Camera-type eye (tissue), 1 donor: ENCODE results near the gene PCDHA8. TPM values are rescaled to one million over a fixed set of nuclear protein-coding genes. Genes with fewer than 3 reads are reported as not detected.

Source experiments
- total RNA-seq: library from RNA; depleted of rRNA; stranded (reverse); fragments of >200 nt; gene quantifications from one replicate; pipeline ENCODE4 v1.2.3, GENCODE V29; 2014

Gene PCDHA8
- total RNA-seq, 1 donor from 2014 or later, result 3.6 TPM

Other genes starting within 250 kb of the PCDHA8 start
- 22.0 TPM for gene CD14, start 208.0 kb upstream of the PCDHA8 start, total RNA-seq
- gene TMCO6, start 201.7 kb upstream of the PCDHA8 start, total RNA-seq, result 54.8 TPM
- gene NDUFA2, start 193.6 kb upstream of the PCDHA8 start, total RNA-seq, result 31.1 TPM
- 134 TPM for gene IK, start 193.4 kb upstream of the PCDHA8 start, total RNA-seq
- gene WDR55, start 176.3 kb upstream of the PCDHA8 start, total RNA-seq, result 16.2 TPM
- gene DND1, start 167.6 kb upstream of the PCDHA8 start, total RNA-seq, result 0.60 TPM
- 45.3 TPM for gene HARS1, start 149.8 kb upstream of the PCDHA8 start, total RNA-seq
- 35.0 TPM for gene HARS2, start 149.7 kb upstream of the PCDHA8 start, total RNA-seq
- 37.4 TPM for gene ZMAT2, start 140.7 kb upstream of the PCDHA8 start, total RNA-seq
- 0.71 TPM for gene PCDHA1, start 55.0 kb upstream of the PCDHA8 start, total RNA-seq
- gene PCDHA2, start 46.3 kb upstream of the PCDHA8 start, total RNA-seq, result 2.4 TPM
- gene PCDHA3, start 40.1 kb upstream of the PCDHA8 start, total RNA-seq, result 4.6 TPM
- 7.1 TPM for gene PCDHA4, start 34.1 kb upstream of the PCDHA8 start, total RNA-seq
- gene PCDHA5, start 19.6 kb upstream of the PCDHA8 start, total RNA-seq, result 2.9 TPM
- gene PCDHA6, start 13.2 kb upstream of the PCDHA8 start, total RNA-seq, result 5.6 TPM
- 3.6 TPM for gene PCDHA7, start 6.9 kb upstream of the PCDHA8 start, total RNA-seq
- gene PCDHA9, start 7.2 kb downstream of the PCDHA8 start, total RNA-seq, result 4.6 TPM
- 4.6 TPM for gene PCDHA10, start 14.7 kb downstream of the PCDHA8 start, total RNA-seq
- gene PCDHA11, start 27.8 kb downstream of the PCDHA8 start, total RNA-seq, result 8.9 TPM
- 5.1 TPM for gene PCDHA12, start 34.1 kb downstream of the PCDHA8 start, total RNA-seq
- 9.7 TPM for gene PCDHA13, start 40.9 kb downstream of the PCDHA8 start, total RNA-seq
- 7.6 TPM for gene PCDHAC1, start 85.1 kb downstream of the PCDHA8 start, total RNA-seq
- 39.0 TPM for gene PCDHAC2, start 125.3 kb downstream of the PCDHA8 start, total RNA-seq
- 0.05 TPM for gene PCDHB1, start 210.2 kb downstream of the PCDHA8 start, total RNA-seq